Measurements from ENCODE around the gene EXOC3L4. TPM values are rescaled to one million over a fixed set of nuclear protein-coding genes. Genes with fewer than 3 reads are reported as not detected.

The EXOC3L4 gene
- total and polyA plus RNA-seq, 4 donors = 0.45 to 0.52 (median 0.50) TPM; not detected in 1

- Histone ChIP-seq H3K4me3 (ENCODE audit: low read depth, low read length) (no peak overlapping the region), H3K36me3 (ENCODE audit: control insufficient read depth, insufficient read depth, low read length) (peaks cover 56% of the 10 kb centered on the region), H3K9me3 (ENCODE audit: control insufficient read depth, insufficient read depth, low read length) (no peaks in the 10 kb centered on the region), H3K27me3 (ENCODE audit: control insufficient read depth, insufficient read depth, low read length) (peaks cover 11% of the 10 kb centered on the region), H3K27ac (ENCODE audit: low read depth, low read length) (no peak overlapping the region), H3K4me1 (ENCODE audit: control insufficient read depth, insufficient read depth, low read length) (peaks cover 38% of the 10 kb centered on the region)
- 50% methylated on average over 3 of the region's 8 CpGs for WGBS (ENCODE audit: insufficient coverage)
- peak in 2 of 6 donors; percentile 38 to 58 for DNase-seq (ENCODE audit: low read depth in 4 of 6, low spot score in 6 of 6)
These were observed 36.4 kb downstream of the EXOC3L4 start for GRCh38 chr14:103130965-103131364.

GRCh38 chr14:103131580-103131979 lies 37.1 kb downstream of the EXOC3L4 start:
- Histone ChIP-seq H3K9me3 (ENCODE audit: control insufficient read depth, insufficient read depth, low read length) (no peaks in the 10 kb centered on the region), H3K4me1 (ENCODE audit: control insufficient read depth, insufficient read depth, low read length) (peaks cover 33% of the 10 kb centered on the region), H3K27ac (ENCODE audit: low read depth, low read length) (no peak overlapping the region), H3K36me3 (ENCODE audit: control insufficient read depth, insufficient read depth, low read length) (peaks cover 57% of the 10 kb centered on the region), H3K4me3 (ENCODE audit: low read depth, low read length) (no peak overlapping the region), H3K27me3 (ENCODE audit: control insufficient read depth, insufficient read depth, low read length) (peaks cover 5% of the 10 kb centered on the region)
- DNase-seq (ENCODE audit: low read depth in 4 of 6, low spot score in 6 of 6) = no peak
- 89% methylated on average over 9 of the region's 9 CpGs for WGBS (ENCODE audit: insufficient coverage)

- DNase-seq (ENCODE audit: low read depth in 4 of 6, low spot score in 6 of 6) = no peak
- Histone ChIP-seq H3K4me3 (ENCODE audit: low read depth, low read length) (no peak overlapping the region), H3K4me1 (ENCODE audit: control insufficient read depth, insufficient read depth, low read length) (peaks cover 26% of the 10 kb centered on the region), H3K27ac (ENCODE audit: low read depth, low read length) (no peak overlapping the region), H3K9me3 (ENCODE audit: control insufficient read depth, insufficient read depth, low read length) (no peaks in the 10 kb centered on the region), H3K27me3 (ENCODE audit: control insufficient read depth, insufficient read depth, low read length) (peaks cover 4% of the 10 kb centered on the region), H3K36me3 (ENCODE audit: control insufficient read depth, insufficient read depth, low read length) (peaks cover 57% of the 10 kb centered on the region)
- 83% methylated on average over 37 of the region's 39 CpGs for WGBS (ENCODE audit: insufficient coverage)
These were observed 38.1 kb downstream of the EXOC3L4 start for GRCh38 chr14:103132381-103133209.

GRCh38 chr14:103133210-103134140 lies 39.0 kb downstream of the EXOC3L4 start:
- peaks cover 57% of the 10 kb centered on the region for H3K36me3 ChIP-seq (ENCODE audit: control insufficient read depth, insufficient read depth, low read length)
- 89% methylated on average over 25 of the region's 25 CpGs for WGBS (ENCODE audit: insufficient coverage)

GRCh38 chr14:103134405-103134804 lies 39.9 kb downstream of the EXOC3L4 start:
- WGBS (ENCODE audit: insufficient coverage) = 91% methylated on average over 1 of the region's 2 CpGs
- no peak for DNase-seq (ENCODE audit: low read depth in 4 of 6, low spot score in 6 of 6)
- Histone ChIP-seq H3K27me3 (ENCODE audit: control insufficient read depth, insufficient read depth, low read length) (peaks cover 12% of the 10 kb centered on the region), H3K27ac (ENCODE audit: low read depth, low read length) (no peak overlapping the region), H3K36me3 (ENCODE audit: control insufficient read depth, insufficient read depth, low read length) (peaks cover 55% of the 10 kb centered on the region), H3K4me3 (ENCODE audit: low read depth, low read length) (no peak overlapping the region), H3K4me1 (ENCODE audit: control insufficient read depth, insufficient read depth, low read length) (peaks cover 23% of the 10 kb centered on the region), H3K9me3 (ENCODE audit: control insufficient read depth, insufficient read depth, low read length) (no peaks in the 10 kb centered on the region)

More at GRCh38 chr14:103133210-103134140, 39.0 kb downstream of the EXOC3L4 start:
- no peaks in the 10 kb centered on the region for H3K9me3 ChIP-seq (ENCODE audit: control insufficient read depth, insufficient read depth, low read length)
- H3K4me3 ChIP-seq (ENCODE audit: low read depth, low read length) = no peak overlapping the region
- H3K27ac ChIP-seq (ENCODE audit: low read depth, low read length) = no peak overlapping the region
- H3K4me1 ChIP-seq (ENCODE audit: control insufficient read depth, insufficient read depth, low read length) = peaks cover 23% of the 10 kb centered on the region
- no peak for DNase-seq (ENCODE audit: low read depth in 4 of 6, low spot score in 6 of 6)
- peaks cover 3% of the 10 kb centered on the region for H3K27me3 ChIP-seq (ENCODE audit: control insufficient read depth, insufficient read depth, low read length)

- no peaks in the 10 kb centered on the region for H3K9me3 ChIP-seq (ENCODE audit: control insufficient read depth, insufficient read depth, low read length)
- H3K27me3 ChIP-seq (ENCODE audit: control insufficient read depth, insufficient read depth, low read length) = peaks cover 16% of the 10 kb centered on the region
- H3K27ac ChIP-seq (ENCODE audit: low read depth, low read length) = no peak overlapping the region
- WGBS (ENCODE audit: insufficient coverage) = 90% methylated on average over 14 of the region's 14 CpGs
- peaks cover 50% of the 10 kb centered on the region for H3K36me3 ChIP-seq (ENCODE audit: control insufficient read depth, insufficient read depth, low read length)
- H3K4me1 ChIP-seq (ENCODE audit: control insufficient read depth, insufficient read depth, low read length) = peaks cover 26% of the 10 kb centered on the region
- no peak overlapping the region for H3K4me3 ChIP-seq (ENCODE audit: low read depth, low read length)
- DNase-seq (ENCODE audit: low read depth in 4 of 6, low spot score in 6 of 6) = no peak
These were observed 40.4 kb downstream of the EXOC3L4 start for GRCh38 chr14:103134919-103135318.

GRCh38 chr14:103135333-103136260 lies 41.1 kb downstream of the EXOC3L4 start:
- Histone ChIP-seq H3K36me3 (ENCODE audit: control insufficient read depth, insufficient read depth, low read length) (peaks cover 47% of the 10 kb centered on the region), H3K27ac (ENCODE audit: low read depth, low read length) (no peak overlapping the region)
- WGBS (ENCODE audit: insufficient coverage) = 85% methylated on average over 25 of the region's 26 CpGs

GRCh38 chr14:103136388-103137271 lies 42.1 kb downstream of the EXOC3L4 start:
- Histone ChIP-seq H3K4me1 (ENCODE audit: control insufficient read depth, insufficient read depth, low read length) (peaks cover 19% of the 10 kb centered on the region), H3K4me3 (ENCODE audit: low read depth, low read length) (no peak overlapping the region), H3K36me3 (ENCODE audit: control insufficient read depth, insufficient read depth, low read length) (peaks cover 42% of the 10 kb centered on the region), H3K9me3 (ENCODE audit: control insufficient read depth, insufficient read depth, low read length) (no peaks in the 10 kb centered on the region), H3K27ac (ENCODE audit: low read depth, low read length) (no peak overlapping the region), H3K27me3 (ENCODE audit: control insufficient read depth, insufficient read depth, low read length) (peaks cover 25% of the 10 kb centered on the region)
- DNase-seq (ENCODE audit: low read depth in 4 of 6, low spot score in 6 of 6) = no peak
- 78% methylated on average over 16 of the region's 20 CpGs for WGBS (ENCODE audit: insufficient coverage)

More at GRCh38 chr14:103135333-103136260, 41.1 kb downstream of the EXOC3L4 start:
- peaks cover 24% of the 10 kb centered on the region for H3K4me1 ChIP-seq (ENCODE audit: control insufficient read depth, insufficient read depth, low read length)
- peaks cover 22% of the 10 kb centered on the region for H3K27me3 ChIP-seq (ENCODE audit: control insufficient read depth, insufficient read depth, low read length)
- no peak for DNase-seq (ENCODE audit: low read depth in 4 of 6, low spot score in 6 of 6)
- no peak overlapping the region for H3K4me3 ChIP-seq (ENCODE audit: low read depth, low read length)
- no peaks in the 10 kb centered on the region for H3K9me3 ChIP-seq (ENCODE audit: control insufficient read depth, insufficient read depth, low read length)
